Fibroblast of lung (primary cell): ENCODE measurements around the gene SLC28A1. TPM values are rescaled to one million over a fixed set of nuclear protein-coding genes. Genes with fewer than 3 reads are reported as not detected.

Source experiments
- DNase-seq, 2 donors: peaks; one replicate each; pipeline versions ENCODE4 v3.0.0 to v3.0.0-alpha.2; 2010; ENCODE audit warnings: low read depth in 2 of 2
- H2AFZ ChIP-seq: 2 replicates; pipeline ENCODE4 v1.5.1; 2012; ENCODE audit warnings: low read length, control low read depth, inconsistent platforms
- H3K27ac ChIP-seq: 2 replicates; pipeline ENCODE4 v1.5.1; 2011; ENCODE audit warnings: low read length, control low read depth; ENCODE audit not compliant: insufficient read depth
- H3K27me3 ChIP-seq: 2 replicates; pipeline ENCODE4 v1.5.1; 2011; ENCODE audit warnings: mild to moderate bottlenecking, low read length; ENCODE audit not compliant: control insufficient read depth, insufficient read depth
- H3K36me3 ChIP-seq: 2 replicates; pipeline ENCODE4 v1.5.1; 2011; ENCODE audit warnings: low read length; ENCODE audit not compliant: control insufficient read depth, insufficient read depth
- H3K4me1 ChIP-seq: 2 replicates; pipeline ENCODE4 v1.5.1; 2011; ENCODE audit warnings: low read length; ENCODE audit not compliant: control insufficient read depth, insufficient read depth; ENCODE audit errors: extremely low read depth
- H3K4me2 ChIP-seq: 2 replicates; pipeline ENCODE4 v1.5.1; 2011; ENCODE audit warnings: low read length, control low read depth; ENCODE audit not compliant: insufficient read depth; ENCODE audit errors: extremely low read depth
- H3K4me3 ChIP-seq, 4 experiments: fragments of 200-600 bp in 1 of 4; sonication (generic) in 1 of 4; replicated peaks in 1 of 4; 2 replicates each; pipeline ENCODE4 v1.5.1; 2011 to 2016; ENCODE audit warnings: low read length in 4 of 4, low read depth in 3 of 4, mild to moderate bottlenecking in 3 of 4, control low read depth in 2 of 4, inconsistent platforms in 1 of 4, mixed read lengths in 1 of 4; ENCODE audit not compliant: insufficient read depth in 1 of 4; ENCODE audit errors: control extremely low read depth in 1 of 4
- H3K79me2 ChIP-seq: 2 replicates; pipeline ENCODE4 v1.5.1; 2012; ENCODE audit warnings: mild to moderate bottlenecking, low read length, inconsistent platforms; ENCODE audit not compliant: control insufficient read depth, insufficient read depth
- H3K9ac ChIP-seq: 2 replicates; pipeline ENCODE4 v1.5.1; 2011; ENCODE audit warnings: mild to moderate bottlenecking, low read length, control low read depth; ENCODE audit not compliant: insufficient read depth
- H3K9me3 ChIP-seq: 2 replicates; pipeline ENCODE4 v1.5.1; 2012; ENCODE audit warnings: low read depth, low read length; ENCODE audit not compliant: control insufficient read depth, insufficient read depth
- H4K20me1 ChIP-seq: 2 replicates; pipeline ENCODE4 v1.5.1; 2011; ENCODE audit warnings: low read length; ENCODE audit not compliant: control insufficient read depth, insufficient read depth; ENCODE audit errors: extremely low read depth
- CTCF ChIP-seq, 2 donors: IDR thresholded peaks in 1 of 2; conservative IDR thresholded peaks in 1 of 2; 1 replicate in 1 of 2; 2 replicates in 1 of 2; pipeline ENCODE4 v1.5.1; 2011 to 2012; ENCODE audit warnings: low read length in 2 of 2, control low read depth in 1 of 2, inconsistent platforms in 1 of 2, low read depth in 1 of 2, mild to moderate bottlenecking in 1 of 2
- EZH2 ChIP-seq: IDR thresholded peaks from 2 replicates; pipeline ENCODE4 v1.5.1; 2012; ENCODE audit warnings: low read length, control low read depth, mild to moderate bottlenecking; ENCODE audit errors: missing control alignments
- polyA plus RNA-seq, 2 donors: library from polyadenylated mRNA; depleted of rRNA in 1 of 2; stranded (reverse) in 1 of 2; unstranded in 1 of 2; fragments of >200 nt; gene quantifications; 2 replicates each; pipeline ENCODE4 v1.2.1, GENCODE V29; 2011 to 2012; ENCODE audit warnings: missing spikeins in 1 of 2
- total RNA-seq: library from RNA; depleted of rRNA; stranded (reverse); fragments of >200 nt; gene quantifications from 2 replicates; pipeline ENCODE4 v1.2.1, GENCODE V29; 2014

The SLC28A1 gene
- total and polyA plus RNA-seq, 2 donors (not counting 1 experiment from before 2014, with no cell fraction given) = not detected

DNA sequence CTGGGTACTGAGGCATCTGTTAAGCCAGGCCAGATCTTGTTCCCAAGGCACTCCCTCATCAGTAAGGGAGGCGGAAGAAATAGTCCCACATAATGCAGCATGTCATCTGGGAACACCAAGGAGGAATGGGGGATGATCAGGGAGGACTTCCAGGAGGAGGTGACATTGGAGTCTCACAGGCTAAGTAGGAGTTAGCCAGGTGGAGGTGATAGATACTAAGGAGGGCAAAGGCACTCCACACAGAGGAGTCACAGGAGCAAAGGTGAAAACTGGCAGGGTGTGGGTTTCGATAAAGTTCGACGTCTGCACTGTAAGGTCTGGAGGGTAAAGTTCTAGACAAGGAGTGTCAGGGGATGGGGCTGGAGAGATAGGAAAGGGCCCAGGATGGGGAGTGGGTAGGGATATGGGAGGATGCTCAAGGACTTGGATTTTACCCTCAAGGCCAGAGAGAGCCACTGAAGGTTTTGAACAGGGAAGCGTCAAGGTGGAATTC, 6.3 kb downstream of the SLC28A1 start:
- Histone ChIP-seq H3K27ac (no peak overlapping the region), H3K9me3 (no peaks in the 10 kb centered on the region), H2AFZ (no peak overlapping the region), H3K36me3 (no peaks in the 10 kb centered on the region), H3K9ac (no peak overlapping the region), H3K27me3 (peaks cover 16% of the 10 kb centered on the region), H3K4me3 (no peak overlapping the region), H3K4me1 (no peaks in the 10 kb centered on the region), H3K4me2 (no peak overlapping the region), H3K79me2 (no peaks in the 10 kb centered on the region), H4K20me1 (no peaks in the 10 kb centered on the region)
- DNase-seq = no peak
- TF ChIP-seq CTCF (conservative IDR thresholded peaks at IDR 0.05 in 1 of 2, IDR thresholded peaks at IDR 0.05 in 1 of 2; ENCODE audit: low read depth in 1 of 2, low read length in 2 of 2) (no peak), EZH2 (no peak)

DNA sequence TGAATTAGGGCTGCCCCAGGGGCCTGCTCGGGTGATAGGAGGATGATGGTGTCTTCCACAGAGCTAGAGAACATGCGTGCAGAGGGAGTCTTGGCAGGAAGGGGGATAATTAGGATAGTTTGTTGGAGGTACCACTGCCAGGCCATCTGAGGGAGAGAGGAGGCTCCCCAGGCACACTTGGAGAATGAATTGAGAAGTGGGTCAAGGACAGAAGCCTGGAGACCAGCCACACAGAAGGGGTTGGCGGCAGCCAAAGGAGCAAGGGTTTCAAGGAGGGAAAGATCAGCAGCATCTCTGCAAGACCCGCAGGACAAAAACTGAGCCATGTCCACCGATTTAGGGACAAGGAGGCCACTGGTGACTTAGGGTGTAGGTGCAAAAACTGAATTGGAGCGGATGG, 6.9 kb downstream of the SLC28A1 start:
- Histone ChIP-seq H3K36me3 (no peaks in the 10 kb centered on the region), H3K27ac (no peak overlapping the region), H2AFZ (no peak overlapping the region), H4K20me1 (no peaks in the 10 kb centered on the region), H3K9ac (no peak overlapping the region), H3K4me2 (no peak overlapping the region), H3K79me2 (no peaks in the 10 kb centered on the region), H3K4me3 (no peak overlapping the region), H3K9me3 (no peaks in the 10 kb centered on the region), H3K4me1 (no peaks in the 10 kb centered on the region), H3K27me3 (peaks cover 16% of the 10 kb centered on the region)
- DNase-seq = no peak
- TF ChIP-seq EZH2 (no peak), CTCF (conservative IDR thresholded peaks at IDR 0.05 in 1 of 2, IDR thresholded peaks at IDR 0.05 in 1 of 2; ENCODE audit: low read depth in 1 of 2, low read length in 2 of 2) (no peak)

DNA sequence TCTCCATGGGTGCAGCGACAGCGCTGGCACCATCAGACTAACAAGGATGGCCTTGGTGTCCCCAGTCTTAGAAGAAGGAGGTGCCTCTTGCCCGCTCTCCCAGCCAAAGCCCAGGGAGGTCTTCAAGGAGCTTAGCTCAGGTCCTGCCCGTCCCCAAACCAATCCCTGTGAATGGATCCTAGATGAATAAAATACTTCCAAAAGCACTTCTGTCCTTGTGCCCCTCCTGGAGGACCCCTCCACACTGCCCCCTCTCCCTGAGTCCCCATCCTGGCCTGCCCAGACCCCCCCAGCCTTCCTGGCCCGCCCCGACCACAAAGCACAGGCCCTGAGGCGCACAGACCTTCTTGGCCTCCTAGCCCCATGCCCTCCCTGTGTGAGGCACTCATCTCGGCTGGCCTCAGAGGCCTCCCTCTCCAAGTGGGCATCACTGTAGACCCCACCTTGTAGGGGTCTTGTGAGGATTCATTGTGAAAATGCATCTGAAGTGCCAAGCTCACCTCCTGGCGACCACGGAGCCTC, 8.4 kb downstream of the SLC28A1 start:
- no peak overlapping the region for H2AFZ ChIP-seq
- TF ChIP-seq EZH2 (no peak), CTCF (conservative IDR thresholded peaks at IDR 0.05 in 1 of 2, IDR thresholded peaks at IDR 0.05 in 1 of 2; ENCODE audit: low read depth in 1 of 2, low read length in 2 of 2) (no peak)
- peaks cover 12% of the 10 kb centered on the region for H3K27me3 ChIP-seq
- no peak for DNase-seq
- no peaks in the 10 kb centered on the region for H3K4me1 ChIP-seq
- H3K36me3 ChIP-seq = no peaks in the 10 kb centered on the region
- no peaks in the 10 kb centered on the region for H4K20me1 ChIP-seq
- no peak overlapping the region for H3K4me3 ChIP-seq
- H3K79me2 ChIP-seq = no peaks in the 10 kb centered on the region
- no peak overlapping the region for H3K4me2 ChIP-seq
- no peak overlapping the region for H3K27ac ChIP-seq
- no peaks in the 10 kb centered on the region for H3K9me3 ChIP-seq
- no peak overlapping the region for H3K9ac ChIP-seq
